Adrenal gland (tissue), 12 donors: ENCODE results near the gene TCEA3. TPM values are rescaled to one million over a fixed set of nuclear protein-coding genes. Genes with fewer than 3 reads are reported as not detected.
A peak's percentile ranks its signal among the peaks of the same experiment; 100 is the strongest.

Experiments
- DNase-seq, 7 donors: peaks; one replicate each; pipeline ENCODE4 v3.0.0-alpha.2; 2019 to 2020
- H3K27ac ChIP-seq, 5 donors: fragments of 200-600 bp; sonication (generic) in 4 of 5; 1 replicate in 3 of 5; 2 replicates in 2 of 5; pipeline versions ENCODE4 v1.5.1 to v1.8.0; 2016 to 2020; ENCODE audit warnings: mild to moderate bottlenecking in 1 of 5
- H3K27me3 ChIP-seq: fragments of 200-600 bp; 2 replicates; pipeline ENCODE4 v1.8.0; 2021
- H3K36me3 ChIP-seq, 2 donors: fragments of 200-600 bp; replicated peaks in 1 of 2; 1 replicate in 1 of 2; 2 replicates in 1 of 2; pipeline versions ENCODE4 v1.5.1 to v1.8.0; 2018 to 2022
- H3K4me1 ChIP-seq, 2 donors: fragments of 200-600 bp; replicated peaks in 1 of 2; 1 replicate in 1 of 2; 2 replicates in 1 of 2; pipeline versions ENCODE4 v1.5.1 to v1.8.0; 2018 to 2021
- H3K4me3 ChIP-seq, 4 donors: fragments of 200-600 bp; sonication (generic) in 3 of 4; one replicate each; pipeline ENCODE4 v1.5.1; 2016 to 2018
- H3K9me3 ChIP-seq, 3 donors: fragments of 200-600 bp; sonication (generic) in 1 of 3; replicated peaks in 1 of 3; 1 replicate in 2 of 3; 2 replicates in 1 of 3; pipeline versions ENCODE4 v1.5.1 to v1.8.0; 2016 to 2021
- CTCF ChIP-seq, 6 experiments: fragments of 450-650 bp in 4 of 6; fragments of 200-600 bp in 2 of 6; sonication (generic) in 1 of 6; IDR thresholded peaks; 1 replicate in 5 of 6; 2 replicates in 1 of 6; pipeline versions ENCODE4 v1.5.1 to v1.8.0; 2016 to 2021; ENCODE audit warnings: antibody characterized with exemption in 6 of 6, mild to moderate bottlenecking in 2 of 6, moderate library complexity in 1 of 6
- POLR2A ChIP-seq, 2 donors: fragments of 450-650 bp; IDR thresholded peaks; one replicate each; pipeline ENCODE4 v1.6.1; 2017; ENCODE audit warnings: antibody characterized with exemption in 2 of 2, mild to moderate bottlenecking in 2 of 2, moderate library complexity in 1 of 2
- WGBS, 4 donors: extraction: QIAGEN DNeasy Blood & Tissue Kit in 2 of 4; methylation state at CpG; one replicate each; pipeline versions ENCODE4 v1.1.5 to v1.1.7; 2013 to 2017; 5-methylcytosine and 5-hydroxymethylcytosine counted together
- intact Hi-C, 2 donors: fragments of 100-400 bp; cut with DNase I; formaldehyde crosslinking; loops; one replicate each; pipeline versions ENCODE4 v1.14.1 to v1.15.0; 2022 to 2023
- polyA plus RNA-seq, 3 donors: library from polyadenylated mRNA; stranded (reverse); fragments of 200-250 nt in 2 of 3; fragments of 350-450 nt in 1 of 3; fragmentation: Illumina TruSeq in 1 of 3; extraction: RNeasy Lipid Tissue Mini Kit (QIAGEN cat#74804) in 1 of 3; gene quantifications; one replicate each; pipeline ENCODE4 v1.2.3, GENCODE V29; 2013 to 2014
- total RNA-seq, 9 donors: library from RNA; depleted of rRNA in 4 of 9; stranded (reverse); fragments of >200 nt in 4 of 9; fragments of 120-200 nt in 1 of 9; fragmentation: NEBNext Ultra II Directional in 1 of 9; extraction: Animal tissue kit (Norgen Biotek cat#: 25700) in 1 of 9; gene quantifications; one replicate each; pipeline versions ENCODE4 v1.1.0 to v1.2.4, GENCODE V29; 2013 to 2023
- donor health status: healthy with polysubstance abuse.
- donor health status: Bipolar disorder and iron deficiency.
- donor health status: DM: yes; HTN: yes; CAD: no.
- donor health status: DM: no; HTN: no; CAD: no.
- donor health status: DM: no; HTN: no; CAD: no.
- donor health status: DM: yes; HTN: yes; CAD: no.

Gene TCEA3
- total and polyA plus RNA-seq, 12 donors, result 23.6 to 171 (median 115) TPM

- Histone ChIP-seq H3K27ac (peak overlapping the region; percentile 83 to 99 (median 97)), H3K36me3 (no peaks in the 10 kb centered on the region), H3K9me3 (no peaks in the 10 kb centered on the region), H3K4me1 (peaks cover 24 to 37% of the 10 kb centered on the region in 2 donors), H3K27me3 (no peaks in the 10 kb centered on the region), H3K4me3 (peak overlapping the region in 2 of 4 donors; percentile 50 to 97)
- no peak for TF ChIP-seq CTCF (IDR thresholded peaks at IDR 0.05)
- TF ChIP-seq POLR2A (IDR thresholded peaks at IDR 0.05), result no peak
- no peak for DNase-seq
- intact Hi-C loops, result loop anchor here (5.0 to 10.0 kb wide), 2 partner anchors 52 to 140 kb away; partner anchors contain the start of gene ASAP3 (in 1 of the 2)
- 20 to 29% (median 27%) methylated on average over 8 of the region's 8 CpGs for WGBS, 4 donors
Measured at GRCh38 chr1:23344987-23345472, 79.5 kb downstream of the TCEA3 start.

- Histone ChIP-seq H3K27me3 (no peaks in the 10 kb centered on the region), H3K4me3 (peak within 1 kb of the TSS; percentile 4 to 97 (median 68)), H3K9me3 (no peaks in the 10 kb centered on the region), H3K27ac (peak within 1 kb of the TSS; percentile 83 to 99 (median 97)), H3K36me3 (no peaks in the 10 kb centered on the region), H3K4me1 (peaks cover 29 to 43% of the 10 kb centered on the region in 2 donors)
- WGBS, 4 donors, result 0 to 1% (median 0%) methylated on average over 38 to 87 of the region's 87 CpGs
- peak; percentile 100 for DNase-seq
- intact Hi-C loops, result loop anchor here (5.0 to 10.0 kb wide), 2 partner anchors 53 to 140 kb away; partner anchors contain the start of gene ASAP3 (in 1 of the 2)
- TF ChIP-seq CTCF (IDR thresholded peaks at IDR 0.05), result peak in 1 of 6 experiments; percentile 25
- peak; percentile 51 to 90 for TF ChIP-seq POLR2A (IDR thresholded peaks at IDR 0.05)
Measured at GRCh38 chr1:23344111-23344986, 80.2 kb downstream of the TCEA3 start, which contains the start of gene HNRNPR. HNRNPR (minus strand) TSS chr1:23344284; CDS start chr1:23341008, 3,276 bp downstream.

GRCh38 chr1:23343221-23344110 is 81.1 kb downstream of the TCEA3 start:
- H3K4me3 ChIP-seq, result peak overlapping the region; percentile 4 to 97 (median 68)
- no peaks in the 10 kb centered on the region for H3K27me3 ChIP-seq
- intact Hi-C loops, result loop anchor here (5.0 to 10.0 kb wide), 2 partner anchors 54 to 141 kb away; partner anchors contain the start of gene ASAP3 (in 1 of the 2)
- H3K36me3 ChIP-seq, result no peaks in the 10 kb centered on the region
- H3K9me3 ChIP-seq, result no peaks in the 10 kb centered on the region
- H3K4me1 ChIP-seq, result peaks cover 29 to 52% of the 10 kb centered on the region in 2 donors
- WGBS, 4 donors, result 0 to 1% (median 0%) methylated on average over 22 to 66 of the region's 66 CpGs
- DNase-seq, result peak; percentile 47 to 73 (median 54)
- H3K27ac ChIP-seq, result peak overlapping the region; percentile 83 to 99 (median 97)
- TF ChIP-seq POLR2A (IDR thresholded peaks at IDR 0.05) (peak in 1 of 2 donors; percentile 46), CTCF (IDR thresholded peaks at IDR 0.05) (no peak)
